ENCODE measurements around the gene TTLL1. TPM values are rescaled to one million over a fixed set of nuclear protein-coding genes. Genes with fewer than 3 reads are reported as not detected.

The TTLL1 gene
- total and polyA plus RNA-seq, 2 donors (not counting 3 experiments of a cell fraction or from before 2014, with no cell fraction given), result 9.0 to 17.0 TPM

DNA sequence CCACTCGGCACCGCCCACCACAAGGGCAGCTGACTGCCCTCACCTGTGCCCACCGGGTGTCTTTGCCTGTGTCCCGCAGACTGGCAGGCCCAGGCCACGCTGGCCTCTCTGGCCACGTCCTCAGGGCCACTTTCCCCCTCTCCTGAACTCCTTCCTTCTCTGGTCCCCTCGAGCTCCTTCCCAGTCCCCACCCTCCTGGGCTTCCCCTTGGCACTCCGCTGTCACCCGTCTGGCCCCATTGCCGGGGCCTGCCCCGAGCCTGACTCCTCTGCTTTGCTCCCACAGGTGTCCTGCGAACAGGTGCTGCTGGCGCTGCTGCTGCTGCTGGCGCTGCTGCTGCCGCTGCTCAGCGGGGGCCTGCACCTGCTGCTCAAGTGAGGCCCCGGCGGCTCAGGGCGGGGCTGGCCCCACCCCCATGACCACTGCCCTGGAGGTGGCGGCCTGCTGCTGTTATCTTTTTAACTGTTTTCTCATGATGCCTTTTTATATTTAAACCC is 39.8 kb upstream of the TTLL1 start:
- H3K36me3 ChIP-seq (ENCODE audit: control insufficient read depth in 2 of 2, extremely low read depth in 1 of 2, insufficient read depth in 2 of 2, low read length in 2 of 2), result peaks cover 0 to 11% of the 10 kb centered on the region in 2 experiments
- no peaks in the 10 kb centered on the region for H3K9me1 ChIP-seq (replicated peaks; ENCODE audit: control insufficient read depth, extremely low read depth, insufficient read depth, low read length)
- DNase-seq (ENCODE audit: low read depth, low spot score), result no peak
- no peaks in the 10 kb centered on the region for H3K79me2 ChIP-seq (ENCODE audit: control insufficient read depth, insufficient read depth, low read length)
- no peak overlapping the region for H3K27ac ChIP-seq (ENCODE audit: insufficient read depth, low read depth, low read length)
- H3K27me3 ChIP-seq (ENCODE audit: control insufficient read depth in 2 of 2, insufficient read depth in 2 of 2, low read length in 2 of 2), result no peaks in the 10 kb centered on the region
- no peak for FAIRE-seq
- no TSS peak for BruUV-seq (replicated peaks)
- intact Hi-C loops (cut with micrococcal nuclease) (no loop called here), dilution Hi-C loops (cut with MboI; ENCODE audit: extremely low pct_ligation_motif_present, low sequenced_read_pairs) (no loop called here)
- H3K9ac ChIP-seq (replicated peaks; ENCODE audit: extremely low read depth, insufficient read depth, low read length), result no peak overlapping the region
- no peak overlapping the region for H3K4me2 ChIP-seq (ENCODE audit: insufficient read depth, low read length)
- H3K4me1 ChIP-seq (ENCODE audit: control insufficient read depth, extremely low read depth, insufficient read depth, low read length), result peaks cover 6% of the 10 kb centered on the region
- no peaks in the 10 kb centered on the region for H4K20me1 ChIP-seq (replicated peaks; ENCODE audit: control insufficient read depth, extremely low read depth, insufficient read depth, low read length)
- no peak for TF ChIP-seq POLR2A (IDR thresholded peaks at IDR 0.05; ENCODE audit: low read depth, low read length)
- TF ChIP-seq FOS (IDR thresholded peaks at IDR 0.05; ENCODE audit: borderline replicate concordance, insufficient read depth, low read length), result no peak
- TF ChIP-seq, protein P1, sequence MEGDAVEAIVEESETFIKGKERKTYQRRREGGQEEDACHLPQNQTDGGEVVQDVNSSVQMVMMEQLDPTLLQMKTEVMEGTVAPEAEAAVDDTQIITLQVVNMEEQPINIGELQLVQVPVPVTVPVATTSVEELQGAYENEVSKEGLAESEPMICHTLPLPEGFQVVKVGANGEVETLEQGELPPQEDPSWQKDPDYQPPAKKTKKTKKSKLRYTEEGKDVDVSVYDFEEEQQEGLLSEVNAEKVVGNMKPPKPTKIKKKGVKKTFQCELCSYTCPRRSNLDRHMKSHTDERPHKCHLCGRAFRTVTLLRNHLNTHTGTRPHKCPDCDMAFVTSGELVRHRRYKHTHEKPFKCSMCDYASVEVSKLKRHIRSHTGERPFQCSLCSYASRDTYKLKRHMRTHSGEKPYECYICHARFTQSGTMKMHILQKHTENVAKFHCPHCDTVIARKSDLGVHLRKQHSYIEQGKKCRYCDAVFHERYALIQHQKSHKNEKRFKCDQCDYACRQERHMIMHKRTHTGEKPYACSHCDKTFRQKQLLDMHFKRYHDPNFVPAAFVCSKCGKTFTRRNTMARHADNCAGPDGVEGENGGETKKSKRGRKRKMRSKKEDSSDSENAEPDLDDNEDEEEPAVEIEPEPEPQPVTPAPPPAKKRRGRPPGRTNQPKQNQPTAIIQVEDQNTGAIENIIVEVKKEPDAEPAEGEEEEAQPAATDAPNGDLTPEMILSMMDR (IDR thresholded peaks at IDR 0.05; ENCODE audit: extremely low read depth in 1 of 2, insufficient read depth in 1 of 2, low read depth in 1 of 2, low read length in 2 of 2), result no peak
- TF ChIP-seq, protein P2, sequence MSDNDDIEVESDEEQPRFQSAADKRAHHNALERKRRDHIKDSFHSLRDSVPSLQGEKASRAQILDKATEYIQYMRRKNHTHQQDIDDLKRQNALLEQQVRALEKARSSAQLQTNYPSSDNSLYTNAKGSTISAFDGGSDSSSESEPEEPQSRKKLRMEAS (IDR thresholded peaks at IDR 0.05; ENCODE audit: insufficient read depth, insufficient read length), result no peak
- no peak for TF ChIP-seq EZH2 (IDR thresholded peaks at IDR 0.05; ENCODE audit: borderline replicate concordance, low read depth, low read length, severe bottlenecking)
- TF ChIP-seq MYC (IDR thresholded peaks at IDR 0.05; ENCODE audit: low read depth, low read length), result no peak
- TF ChIP-seq GATA2 (IDR thresholded peaks at IDR 0.05; ENCODE audit: insufficient read depth, insufficient read length, low read depth, low read length), result no peak
- no peak for TF ChIP-seq POLR2AphosphoS5 (IDR thresholded peaks at IDR 0.05; ENCODE audit: insufficient read depth, low read depth, low read length)
- TF ChIP-seq JUN (IDR thresholded peaks at IDR 0.05; ENCODE audit: borderline replicate concordance, insufficient read depth, insufficient read length, low read depth), result no peak
- CTCF ChIA-PET, result interaction anchor here (0.5 kb wide), 1 partner anchor 643 kb away, joined by 4 read pairs; no protein-coding TSS in a partner anchor
- H3K4me3 ChIP-seq (replicated peaks in 1 of 3; ENCODE audit: insufficient read depth in 1 of 3, low read depth in 1 of 3, low read length in 3 of 3), result no peak overlapping the region
- no peak overlapping the region for H2AFZ ChIP-seq (ENCODE audit: low read depth, low read length)
- H3K9me3 ChIP-seq (replicated peaks; ENCODE audit: control insufficient read depth, insufficient read depth, low read length), result no peaks in the 10 kb centered on the region
- POLR2A ChIA-PET, result no interaction called here
